Omental fat pad (tissue), 4 donors: ENCODE results near the gene DCP1B. TPM values are rescaled to one million over a fixed set of nuclear protein-coding genes. Genes with fewer than 3 reads are reported as not detected.

Source experiments
- ATAC-seq: fragments of 150-250 bp; one replicate; pipeline ENCODE4 v1.9.1; 2016; ENCODE audit warnings: mild to moderate bottlenecking, moderate library complexity; ENCODE audit not compliant: low FRiP score
- DNase-seq: peaks from one replicate; pipeline ENCODE4 v3.0.0-alpha.2; 2019; ENCODE audit warnings: low spot score
- CTCF ChIP-seq, 3 donors: fragments of 450-650 bp; IDR thresholded peaks; one replicate each; pipeline ENCODE4 v1.5.1; 2016 to 2017; ENCODE audit warnings: antibody characterized with exemption in 3 of 3, mild to moderate bottlenecking in 3 of 3, moderate library complexity in 2 of 3
- total RNA-seq, 4 donors: library from RNA; depleted of rRNA; stranded (reverse); fragments of >200 nt; gene quantifications; one replicate each; pipeline ENCODE4 v1.1.0, GENCODE V29; 2016

Gene DCP1B
- total RNA-seq, 4 donors from 2014 or later: 7.2 to 19.2 (median 9.9) TPM

- TF ChIP-seq CTCF (IDR thresholded peaks at IDR 0.05): no peak
- DNase-seq (no peak), ATAC-seq (no peak)
Measured at GRCh38 chr12:1934831-1935230, 69.4 kb downstream of the DCP1B start.

GRCh38 chr12:1934068-1934467, 70.2 kb downstream of the DCP1B start:
- no peak for TF ChIP-seq CTCF (IDR thresholded peaks at IDR 0.05)
- DNase-seq (no peak), ATAC-seq (no peak)

GRCh38 chr12:1933342-1934051, 70.8 kb downstream of the DCP1B start:
- ATAC-seq (no peak), DNase-seq (no peak)
- TF ChIP-seq CTCF (IDR thresholded peaks at IDR 0.05): no peak

- DNase-seq (no peak), ATAC-seq (peak; percentile 17)
- TF ChIP-seq CTCF (IDR thresholded peaks at IDR 0.05): no peak
Measured at GRCh38 chr12:1932264-1932777, 71.9 kb downstream of the DCP1B start.

GRCh38 chr12:1931642-1932041, 72.6 kb downstream of the DCP1B start:
- TF ChIP-seq CTCF (IDR thresholded peaks at IDR 0.05): no peak
- DNase-seq: no peak
- ATAC-seq: no peak

GRCh38 chr12:1930803-1931597, 73.3 kb downstream of the DCP1B start:
- no peak for TF ChIP-seq CTCF (IDR thresholded peaks at IDR 0.05)
- ATAC-seq (no peak), DNase-seq (no peak)
